H9 (cell line): ENCODE results near the gene KCNMA1. TPM values are rescaled to one million over a fixed set of nuclear protein-coding genes. Genes with fewer than 3 reads are reported as not detected.

Source experiments
- DNase-seq: peaks from one replicate; pipeline ENCODE4 v3.0.0-alpha.2; 2017
- H2AFZ ChIP-seq: one replicate; pipeline ENCODE4 v1.6.1; 2013; ENCODE audit warnings: mild to moderate bottlenecking, low read length, control low read depth, moderate library complexity
- H2AK5ac ChIP-seq: 2 replicates; pipeline ENCODE4 v1.6.1; 2013; ENCODE audit warnings: low read length, control low read depth, mixed read lengths; ENCODE audit not compliant: insufficient read length
- H2BK120ac ChIP-seq: one replicate; pipeline ENCODE4 v1.6.1; 2013; ENCODE audit warnings: low read depth, mild to moderate bottlenecking, low read length, control low read depth, inconsistent platforms; ENCODE audit not compliant: poor library complexity, severe bottlenecking
- H2BK12ac ChIP-seq: 2 replicates; pipeline ENCODE4 v1.6.1; 2013; ENCODE audit warnings: low read length, control low read depth, mixed read lengths, low read depth; ENCODE audit not compliant: insufficient read length
- H2BK15ac ChIP-seq: 2 replicates; pipeline ENCODE4 v1.6.1; 2013; ENCODE audit warnings: low read depth, low read length, control low read depth
- H2BK20ac ChIP-seq: one replicate; pipeline ENCODE4 v1.6.1; 2013; ENCODE audit warnings: low read depth, mild to moderate bottlenecking, low read length, control low read depth, inconsistent platforms; ENCODE audit not compliant: poor library complexity, severe bottlenecking
- H2BK5ac ChIP-seq: 2 replicates; pipeline ENCODE4 v1.6.1; 2013; ENCODE audit warnings: low read length, control low read depth, mixed read lengths; ENCODE audit not compliant: insufficient read length
- H3K14ac ChIP-seq: 2 replicates; pipeline ENCODE4 v1.6.1; 2013; ENCODE audit warnings: low read length, control low read depth; ENCODE audit not compliant: insufficient read depth
- H3K18ac ChIP-seq: 2 replicates; pipeline ENCODE4 v1.6.1; 2013; ENCODE audit warnings: low read depth, mild to moderate bottlenecking, mixed read lengths, low read length, control low read depth; ENCODE audit not compliant: insufficient read length
- H3K23ac ChIP-seq: 2 replicates; pipeline ENCODE4 v1.6.1; 2013; ENCODE audit warnings: low read length, control low read depth, mixed read lengths, low read depth; ENCODE audit not compliant: insufficient read length
- H3K23me2 ChIP-seq: 2 replicates; pipeline ENCODE4 v1.6.1; 2013; ENCODE audit warnings: low read depth, mild to moderate bottlenecking, mixed read lengths, low read length, control low read depth; ENCODE audit not compliant: insufficient read length, poor library complexity, severe bottlenecking
- H3K27ac ChIP-seq: 2 replicates; pipeline ENCODE4 v1.5.1; 2013; ENCODE audit warnings: low read length, control low read depth, mixed read lengths, low read depth; ENCODE audit not compliant: insufficient read length
- H3K27me3 ChIP-seq: 2 replicates; pipeline ENCODE4 v1.6.1; 2013; ENCODE audit warnings: low read length, control low read depth, inconsistent platforms; ENCODE audit not compliant: insufficient read depth
- H3K4ac ChIP-seq: 2 replicates; pipeline ENCODE4 v1.6.1; 2013; ENCODE audit warnings: low read depth, mild to moderate bottlenecking, control low read depth, inconsistent platforms, low read length, moderate library complexity
- H3K4me1 ChIP-seq: 2 replicates; pipeline ENCODE4 v1.6.1; 2013; ENCODE audit warnings: low read length, control low read depth, inconsistent platforms; ENCODE audit not compliant: insufficient read depth
- H3K4me2 ChIP-seq: 2 replicates; pipeline ENCODE4 v1.6.1; 2013; ENCODE audit warnings: low read length, control low read depth, mixed read lengths; ENCODE audit not compliant: insufficient read length, insufficient read depth
- H3K56ac ChIP-seq: 2 replicates; pipeline ENCODE4 v1.6.1; 2013; ENCODE audit warnings: low read depth, mild to moderate bottlenecking, mixed read lengths, low read length, control low read depth; ENCODE audit not compliant: insufficient read length
- H3K79me1 ChIP-seq: 2 replicates; pipeline ENCODE4 v1.6.1; 2013; ENCODE audit warnings: low read depth, mild to moderate bottlenecking, moderate library complexity, low read length, control low read depth, inconsistent platforms; ENCODE audit not compliant: insufficient read depth, poor library complexity, severe bottlenecking
- H3K79me2 ChIP-seq: 2 replicates; pipeline ENCODE4 v1.6.1; 2013; ENCODE audit warnings: low read length, control low read depth, inconsistent platforms; ENCODE audit not compliant: insufficient read depth
- H3K9ac ChIP-seq: 2 replicates; pipeline ENCODE4 v1.6.1; 2013; ENCODE audit warnings: low read length, control low read depth, mixed read lengths; ENCODE audit not compliant: insufficient read length; ENCODE audit errors: extremely low read depth
- H3K9me3 ChIP-seq: one replicate; pipeline ENCODE4 v1.6.1; 2013; ENCODE audit warnings: low read depth, low read length, inconsistent platforms; ENCODE audit not compliant: control insufficient read depth
- H3T11ph ChIP-seq: one replicate; pipeline ENCODE4 v1.6.1; 2013; ENCODE audit warnings: mild to moderate bottlenecking, low read length, control low read depth, inconsistent platforms
- H4K20me1 ChIP-seq: one replicate; pipeline ENCODE4 v1.6.1; 2013; ENCODE audit not compliant: control insufficient read depth, insufficient read length, insufficient read depth
- H4K5ac ChIP-seq: 2 replicates; pipeline ENCODE4 v1.6.1; 2013; ENCODE audit warnings: low read depth, mild to moderate bottlenecking, mixed read lengths, low read length, control low read depth; ENCODE audit not compliant: insufficient read length
- H4K8ac ChIP-seq: replicated peaks from 2 replicates; pipeline ENCODE4 v1.6.1; 2013; ENCODE audit warnings: low read length, control low read depth, mixed read lengths, low read depth; ENCODE audit not compliant: insufficient read length
- H4K91ac ChIP-seq: 2 replicates; pipeline ENCODE4 v1.6.1; 2013; ENCODE audit warnings: low read depth, mild to moderate bottlenecking, moderate library complexity, mixed read lengths, low read length, control low read depth; ENCODE audit not compliant: insufficient read length
- H3K27ac Mint-ChIP-seq, 3 experiments: 2 replicates in 2 of 3; 3 replicates in 1 of 3; pipeline ENCODE4 v1.8.0; 2020 to 2021; ENCODE audit warnings: mixed read lengths in 3 of 3, mild to moderate bottlenecking in 1 of 3, moderate library complexity in 1 of 3
- H3K27me3 Mint-ChIP-seq: 2 replicates; pipeline ENCODE4 v1.8.0; 2021; ENCODE audit warnings: low read depth, mild to moderate bottlenecking, moderate library complexity, mixed read lengths
- H3K36me3 Mint-ChIP-seq, 3 experiments: 2 replicates in 2 of 3; 3 replicates in 1 of 3; pipeline ENCODE4 v1.8.0; 2020 to 2021; ENCODE audit warnings: low read depth in 3 of 3, mixed read lengths in 3 of 3; ENCODE audit not compliant: insufficient read depth in 1 of 3
- H3K4me1 Mint-ChIP-seq, 2 experiments: 2 replicates each; pipeline ENCODE4 v1.8.0; 2020; ENCODE audit warnings: mixed read lengths in 2 of 2
- H3K4me3 Mint-ChIP-seq, 2 experiments: 2 replicates in 1 of 2; 3 replicates in 1 of 2; pipeline ENCODE4 v1.8.0; 2020 to 2021; ENCODE audit warnings: mild to moderate bottlenecking in 2 of 2, mixed read lengths in 2 of 2, moderate library complexity in 1 of 2
- H3K9me3 Mint-ChIP-seq, 2 experiments: 2 replicates in 1 of 2; 3 replicates in 1 of 2; pipeline ENCODE4 v1.8.0; 2020; ENCODE audit warnings: mild to moderate bottlenecking in 2 of 2, mixed read lengths in 2 of 2, moderate library complexity in 1 of 2
- WGBS: extraction: QIAGEN DNeasy Blood & Tissue Kit; methylation state at CpG from one replicate; pipeline ENCODE4 v1.1.7; 2013; ENCODE audit warnings: missing lambda C conversion rate, low lambda C conversion rate, mixed read lengths; ENCODE audit not compliant: insufficient read length; ENCODE audit errors: extremely low coverage; 5-methylcytosine and 5-hydroxymethylcytosine counted together
- total RNA-seq: library from RNA; stranded (reverse); gene quantifications from 2 replicates; pipeline ENCODE4 v1.2.1, GENCODE V29; 2021
- TF ChIP-seq, protein P1 (sequence below): fragments of 200-600 bp; sonication (generic); conservative IDR thresholded peaks from 3 replicates; pipeline ENCODE4 v1.8.0; 2021; ENCODE audit warnings: antibody characterized with exemption, mild to moderate bottlenecking

Gene KCNMA1
- total RNA-seq, 1 experiment from 2014 or later: 2.0 TPM

DNA sequence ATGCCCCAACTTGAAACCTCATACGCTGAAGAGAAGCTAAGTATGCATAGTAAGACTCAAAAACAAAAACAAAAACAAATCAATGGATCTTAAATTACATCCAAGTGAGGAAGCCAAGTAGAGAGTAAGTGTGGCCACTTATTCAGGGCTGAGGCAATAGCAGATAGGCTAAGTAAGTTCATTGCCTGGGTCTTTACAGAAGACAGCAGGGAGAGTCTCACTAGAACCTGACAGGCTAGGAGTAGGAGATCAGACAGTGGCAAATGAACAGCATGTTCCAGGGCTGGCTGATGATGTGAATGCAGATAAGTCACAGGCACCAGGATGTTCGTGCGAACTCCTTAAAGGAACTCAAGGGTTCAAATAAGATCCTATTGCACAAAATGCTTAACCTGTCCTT, 568.6 kb downstream of the KCNMA1 start:
- H2AK5ac ChIP-seq: no peak overlapping the region
- Mint-ChIP-seq H3K4me3 (no peak overlapping the region), H3K27me3 (no peaks in the 10 kb centered on the region), H3K9me3 (no peaks in the 10 kb centered on the region), H3K27ac (peak overlapping the region in 1 of 3 experiments; percentile 8; a peak in 1 of 7 replicates), H3K4me1 (peaks cover 5 to 7% of the 10 kb centered on the region in 2 experiments), H3K36me3 (no peaks in the 10 kb centered on the region)
- H3K79me1 ChIP-seq: no peaks in the 10 kb centered on the region
- 0 out of 2 replicates have a peak, but pooled peaks cover 3% of the 10 kb centered on the region for H3K4me1 ChIP-seq
- H2AFZ ChIP-seq: no peak overlapping the region
- no peak overlapping the region for H2BK5ac ChIP-seq
- WGBS: no CpG with 5 or more reads among the region's 3 CpGs
- no peak overlapping the region for H2BK120ac ChIP-seq
- no peak overlapping the region for H3T11ph ChIP-seq
- H2BK15ac ChIP-seq: no peak overlapping the region
- no peaks in the 10 kb centered on the region for H4K20me1 ChIP-seq
- no peak overlapping the region for H2BK20ac ChIP-seq
- TF ChIP-seq, protein P1, sequence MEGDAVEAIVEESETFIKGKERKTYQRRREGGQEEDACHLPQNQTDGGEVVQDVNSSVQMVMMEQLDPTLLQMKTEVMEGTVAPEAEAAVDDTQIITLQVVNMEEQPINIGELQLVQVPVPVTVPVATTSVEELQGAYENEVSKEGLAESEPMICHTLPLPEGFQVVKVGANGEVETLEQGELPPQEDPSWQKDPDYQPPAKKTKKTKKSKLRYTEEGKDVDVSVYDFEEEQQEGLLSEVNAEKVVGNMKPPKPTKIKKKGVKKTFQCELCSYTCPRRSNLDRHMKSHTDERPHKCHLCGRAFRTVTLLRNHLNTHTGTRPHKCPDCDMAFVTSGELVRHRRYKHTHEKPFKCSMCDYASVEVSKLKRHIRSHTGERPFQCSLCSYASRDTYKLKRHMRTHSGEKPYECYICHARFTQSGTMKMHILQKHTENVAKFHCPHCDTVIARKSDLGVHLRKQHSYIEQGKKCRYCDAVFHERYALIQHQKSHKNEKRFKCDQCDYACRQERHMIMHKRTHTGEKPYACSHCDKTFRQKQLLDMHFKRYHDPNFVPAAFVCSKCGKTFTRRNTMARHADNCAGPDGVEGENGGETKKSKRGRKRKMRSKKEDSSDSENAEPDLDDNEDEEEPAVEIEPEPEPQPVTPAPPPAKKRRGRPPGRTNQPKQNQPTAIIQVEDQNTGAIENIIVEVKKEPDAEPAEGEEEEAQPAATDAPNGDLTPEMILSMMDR: no peak
- H3K23me2 ChIP-seq: no peaks in the 10 kb centered on the region
- H4K8ac ChIP-seq: no peak overlapping the region
- H4K91ac ChIP-seq: no peak overlapping the region
- no peak overlapping the region for H2BK12ac ChIP-seq
- no peaks in the 10 kb centered on the region for H3K9me3 ChIP-seq
- H3K23ac ChIP-seq: no peak overlapping the region
- no peak overlapping the region for H3K56ac ChIP-seq
- H3K18ac ChIP-seq: no peak overlapping the region
- H3K4me2 ChIP-seq: no peak overlapping the region
- no peaks in the 10 kb centered on the region for H3K27me3 ChIP-seq
- no peak overlapping the region for H3K9ac ChIP-seq
- DNase-seq: no peak
- no peaks in the 10 kb centered on the region for H3K79me2 ChIP-seq
- no peak overlapping the region for H3K27ac ChIP-seq
- H3K14ac ChIP-seq: no peak overlapping the region
- H3K4ac ChIP-seq: no peak overlapping the region
- H4K5ac ChIP-seq: no peak overlapping the region
